ENCODE results near the gene ITIH3.

GRCh38 chr3:52756141-52756540, 38.5 kb upstream of the ITIH3 start:
- TF ChIP-seq POLR2A (IDR thresholded peaks at IDR 0.05) (no peak), CTCF (IDR thresholded peaks at IDR 0.05) (no peak)

Measured in uterus (tissue), 2 donors.